HG02981 (cell line): ENCODE results near the gene GPR63.

Experiments used
- ATAC-seq: cut with Tn5 transposase; IDR thresholded peaks from one replicate; pipeline ENCODE4 v1.9.1; 2021; ENCODE audit warnings: mild to moderate bottlenecking, moderate library complexity; ENCODE audit not compliant: unreplicated experiment

The GPR63 gene, protein sequence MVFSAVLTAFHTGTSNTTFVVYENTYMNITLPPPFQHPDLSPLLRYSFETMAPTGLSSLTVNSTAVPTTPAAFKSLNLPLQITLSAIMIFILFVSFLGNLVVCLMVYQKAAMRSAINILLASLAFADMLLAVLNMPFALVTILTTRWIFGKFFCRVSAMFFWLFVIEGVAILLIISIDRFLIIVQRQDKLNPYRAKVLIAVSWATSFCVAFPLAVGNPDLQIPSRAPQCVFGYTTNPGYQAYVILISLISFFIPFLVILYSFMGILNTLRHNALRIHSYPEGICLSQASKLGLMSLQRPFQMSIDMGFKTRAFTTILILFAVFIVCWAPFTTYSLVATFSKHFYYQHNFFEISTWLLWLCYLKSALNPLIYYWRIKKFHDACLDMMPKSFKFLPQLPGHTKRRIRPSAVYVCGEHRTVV

DNA sequence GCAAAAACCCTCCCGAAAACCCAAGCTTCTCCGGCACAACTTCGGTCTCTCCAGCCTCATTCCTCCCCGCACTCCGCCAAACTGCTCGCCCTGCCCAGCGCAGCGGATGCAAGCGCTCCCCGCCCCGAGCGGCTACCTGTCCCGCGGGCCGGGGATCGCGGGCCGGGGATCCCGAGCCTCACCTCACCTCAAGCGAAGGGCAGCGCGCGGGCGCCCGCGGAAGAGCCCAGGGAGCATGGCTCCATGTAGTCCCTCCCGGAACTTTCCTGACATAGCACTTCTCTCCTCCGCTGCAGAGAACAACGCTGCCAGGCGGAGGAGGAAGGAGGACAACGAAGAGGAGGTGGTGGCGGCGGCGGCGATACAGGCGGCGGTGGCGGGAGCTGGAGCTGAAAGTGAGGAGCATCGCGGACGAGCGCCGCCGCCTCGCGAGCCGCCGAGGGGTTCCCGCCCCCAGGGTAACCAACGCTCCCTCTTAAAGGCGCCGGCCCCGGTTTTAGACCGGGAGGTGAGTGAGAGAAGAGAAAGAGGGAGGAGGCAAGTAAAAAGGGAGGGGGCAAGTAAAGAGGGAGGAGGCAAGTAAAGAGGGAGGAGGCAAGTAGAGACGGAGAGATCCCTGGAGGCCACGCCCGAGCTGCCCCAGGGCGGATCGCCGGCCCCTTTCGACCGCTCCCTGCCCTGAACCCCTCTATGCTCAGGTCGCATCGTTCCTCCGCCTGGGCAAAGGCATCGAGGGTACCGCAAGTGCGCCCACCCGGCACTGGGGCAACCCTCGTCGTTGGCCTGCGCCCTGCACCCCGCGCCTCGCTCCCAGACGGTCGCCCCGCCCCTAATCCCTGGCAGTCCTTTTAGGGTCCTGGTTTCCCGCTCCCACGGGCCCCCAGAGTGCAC lies at the start of gene GPR63:
Gene GPR63, minus strand, starts transcription at position 397 of the 891 bp plus-strand sequence. CDS start 37,746 bp downstream, outside the sequence.
- ATAC-seq: peak; percentile 87

DNA sequence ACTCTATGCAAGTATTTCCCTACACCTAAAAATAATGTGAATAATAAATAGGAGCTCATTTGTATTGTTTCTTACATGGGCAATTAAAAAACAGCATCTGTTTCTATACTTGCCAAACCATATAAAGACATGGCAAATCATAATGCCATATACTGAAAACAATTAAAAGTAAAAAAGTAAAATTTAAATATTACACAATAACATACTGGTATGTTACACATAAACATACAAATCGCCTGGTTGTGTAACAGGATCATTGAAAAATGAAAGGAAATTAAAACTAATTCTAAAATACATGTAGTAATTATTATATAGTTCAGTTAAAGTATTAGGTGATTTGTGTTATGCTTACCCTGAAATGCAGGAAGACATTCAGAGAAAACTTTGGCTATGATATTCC lies 49.2 kb upstream of the GPR63 start:
- ATAC-seq: no peak

DNA sequence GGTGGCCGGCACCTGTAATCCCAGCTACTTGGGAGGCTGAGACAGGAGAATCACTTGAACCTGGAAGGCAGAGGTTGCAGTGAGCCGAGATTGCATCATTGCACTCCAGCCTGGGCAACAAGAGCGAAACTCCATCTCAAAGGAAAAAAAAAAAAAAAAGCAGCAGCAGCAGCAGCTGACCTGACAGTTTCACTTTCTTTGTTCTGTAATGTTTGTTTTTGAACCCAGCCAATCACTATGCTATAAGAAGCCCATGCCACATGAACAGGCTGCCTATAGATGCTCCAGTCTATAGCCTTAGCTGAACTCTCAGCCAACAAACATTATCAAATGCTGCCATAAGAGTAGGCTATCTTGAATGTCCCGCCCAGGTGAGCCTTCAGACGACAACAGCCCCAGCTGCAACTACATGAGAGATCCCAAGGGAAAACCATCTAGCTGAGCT lies 47.9 kb upstream of the GPR63 start:
- ATAC-seq: peak; percentile 92

DNA sequence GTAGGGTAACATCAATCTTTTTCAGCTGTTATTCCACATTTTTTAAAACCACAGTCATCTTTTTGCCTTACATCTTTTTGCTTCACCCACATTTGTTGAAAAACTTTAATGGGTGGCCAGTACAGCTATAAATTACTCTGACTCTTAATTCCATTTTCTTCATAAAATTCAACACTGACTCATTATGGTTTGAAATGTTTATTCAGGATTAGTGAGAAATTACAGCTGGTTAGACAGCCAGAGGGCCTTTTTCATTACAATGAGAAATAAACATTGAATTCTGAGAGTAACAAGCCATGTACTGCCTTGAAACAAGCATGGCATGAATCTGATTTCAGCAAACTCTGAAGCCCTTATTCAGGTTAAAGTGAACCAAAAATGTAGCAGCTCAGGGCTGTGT lies 40.9 kb upstream of the GPR63 start:
- ATAC-seq: no peak

DNA sequence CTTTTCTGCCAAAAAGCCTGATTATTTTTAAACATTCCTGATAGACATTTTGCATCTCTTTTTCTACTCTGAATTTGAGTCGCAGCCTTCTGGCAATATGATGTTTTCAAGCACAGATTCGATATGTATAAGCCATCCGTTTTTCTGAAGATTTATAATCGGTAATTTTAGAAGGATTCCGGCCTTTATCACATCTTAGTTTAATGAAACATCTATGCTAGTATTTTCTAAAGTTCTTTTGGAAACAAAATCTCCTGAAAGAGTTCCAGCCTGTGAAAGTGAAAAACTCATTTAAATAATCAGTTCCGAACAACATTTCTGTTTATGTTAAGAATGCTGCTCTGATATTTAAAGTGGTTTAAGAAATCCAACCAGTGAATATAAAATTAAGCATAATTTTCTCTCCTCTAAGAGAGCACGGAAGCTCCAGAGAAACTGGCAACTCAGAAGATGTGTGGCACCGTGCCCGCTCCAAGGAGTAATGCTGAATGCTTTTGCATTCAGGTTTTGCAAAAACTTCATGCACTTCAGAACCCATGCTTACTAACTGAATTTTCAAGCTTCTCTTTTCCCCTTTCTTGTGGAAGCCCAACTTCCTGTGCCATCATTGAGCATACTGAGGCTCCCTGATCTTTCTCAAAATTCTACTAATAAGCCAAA lies 39.7 kb upstream of the GPR63 start:
- ATAC-seq: no peak

DNA sequence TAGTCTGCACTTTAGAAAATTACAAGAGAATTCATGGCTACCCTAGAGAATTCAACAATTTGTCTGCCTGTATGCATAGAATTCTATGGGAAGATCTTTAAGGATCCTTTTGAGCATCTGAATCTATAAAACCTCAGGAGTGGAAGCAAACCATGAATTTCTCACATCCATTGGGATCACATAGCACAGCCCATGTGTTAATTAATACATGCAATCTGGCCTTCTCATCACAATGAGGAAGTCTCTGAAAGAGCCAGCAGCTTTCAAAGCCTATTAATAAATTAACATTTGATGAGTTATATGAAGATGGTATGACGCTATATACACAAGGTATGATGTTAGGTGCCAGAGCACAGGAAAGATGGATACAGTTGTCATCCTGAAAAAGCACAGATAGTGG lies 35.7 kb upstream of the GPR63 start:
- ATAC-seq: no peak

DNA sequence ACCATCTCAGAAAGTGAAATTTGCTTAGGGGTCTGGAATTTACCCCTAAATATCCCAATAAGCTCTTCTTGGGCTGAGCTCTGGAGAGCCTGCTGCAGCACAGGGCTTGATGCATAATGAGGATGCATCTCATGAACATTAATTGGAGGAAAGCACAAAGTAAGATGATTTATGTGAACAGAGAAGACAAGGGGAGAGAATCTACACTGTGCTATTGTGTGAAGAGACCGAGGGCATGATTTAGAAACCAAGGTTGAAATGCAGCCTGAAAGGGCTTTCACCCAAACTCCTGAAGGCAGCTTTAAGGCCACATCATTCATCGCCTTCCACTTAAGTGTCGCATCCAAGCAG lies 27.8 kb upstream of the GPR63 start:
- no peak for ATAC-seq

DNA sequence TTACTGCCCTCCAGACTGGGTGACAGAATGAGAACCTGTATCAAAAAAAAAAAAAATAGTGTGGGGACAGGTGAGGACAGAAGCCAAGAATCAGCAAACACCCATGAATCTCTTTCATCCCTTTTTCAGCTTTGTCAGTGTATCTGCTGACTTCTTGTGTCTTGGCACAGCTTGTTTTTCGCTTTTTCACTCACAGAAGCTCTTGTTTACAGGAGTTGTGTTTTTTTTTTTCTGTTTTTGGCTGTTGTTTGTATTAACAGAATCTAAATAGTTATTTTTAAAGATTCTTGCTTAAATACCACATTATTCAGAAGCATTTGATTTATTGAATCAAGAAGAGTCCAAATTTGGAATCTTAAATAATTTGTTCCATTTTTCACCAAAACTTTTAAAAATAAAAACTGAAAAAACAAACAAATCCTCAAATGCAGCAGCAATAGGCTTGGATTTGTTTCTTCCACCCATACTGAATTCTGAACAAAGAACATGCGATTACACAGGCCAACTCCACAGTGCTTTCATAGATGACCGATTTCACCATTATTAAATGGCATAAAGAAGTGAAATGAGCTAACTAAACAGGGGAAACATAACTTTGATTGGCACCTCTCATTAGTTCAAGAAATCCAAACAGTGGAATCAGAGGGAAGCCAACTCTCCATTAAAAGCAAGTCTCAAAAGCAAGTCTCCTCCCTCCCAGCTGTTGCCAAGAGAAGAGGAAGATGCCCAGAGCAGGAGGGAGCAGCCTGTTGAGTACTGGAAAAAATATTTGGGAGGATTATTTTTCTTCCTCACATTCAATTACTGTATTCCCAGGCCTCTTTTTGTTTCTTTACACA lies 27.2 kb upstream of the GPR63 start:
- ATAC-seq: no peak

DNA sequence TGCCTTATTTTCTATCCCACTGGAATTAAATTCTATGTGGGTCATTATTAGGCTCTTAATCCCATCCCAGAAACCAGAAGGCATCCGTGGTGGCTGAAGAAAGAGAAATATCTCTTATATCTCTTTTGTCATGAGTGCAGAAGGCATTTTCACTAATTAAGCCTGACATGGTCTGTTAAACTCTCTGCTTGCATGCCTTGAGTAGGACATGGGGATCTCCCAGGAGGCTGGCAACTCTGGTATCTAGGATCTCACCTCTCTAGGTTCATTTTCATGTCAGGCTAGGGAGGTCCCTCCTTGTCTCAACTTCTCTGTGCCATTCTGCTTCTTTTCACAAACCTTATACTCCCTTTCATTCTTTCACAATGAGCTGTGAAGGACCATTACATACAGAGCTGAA lies 25.3 kb upstream of the GPR63 start:
- ATAC-seq: no peak

DNA sequence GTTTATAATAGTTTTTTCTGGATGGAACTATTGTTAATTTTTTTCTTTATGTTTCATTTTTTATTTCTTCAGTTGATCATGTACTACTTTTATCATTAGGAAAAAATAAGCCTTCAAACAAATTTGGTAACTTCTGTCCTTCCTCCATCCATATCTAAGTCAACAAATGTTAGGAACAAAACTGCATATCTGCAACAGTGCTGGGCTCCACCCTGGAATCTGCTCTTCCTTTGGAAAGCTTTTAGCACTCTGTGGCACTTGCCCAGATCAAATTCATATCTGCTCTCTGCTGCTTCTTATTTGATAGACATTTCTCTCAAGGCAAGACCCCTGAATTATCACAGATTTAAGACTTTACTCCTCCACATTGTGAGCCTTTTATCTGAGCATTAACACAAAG lies 24.3 kb upstream of the GPR63 start:
- no peak for ATAC-seq

DNA sequence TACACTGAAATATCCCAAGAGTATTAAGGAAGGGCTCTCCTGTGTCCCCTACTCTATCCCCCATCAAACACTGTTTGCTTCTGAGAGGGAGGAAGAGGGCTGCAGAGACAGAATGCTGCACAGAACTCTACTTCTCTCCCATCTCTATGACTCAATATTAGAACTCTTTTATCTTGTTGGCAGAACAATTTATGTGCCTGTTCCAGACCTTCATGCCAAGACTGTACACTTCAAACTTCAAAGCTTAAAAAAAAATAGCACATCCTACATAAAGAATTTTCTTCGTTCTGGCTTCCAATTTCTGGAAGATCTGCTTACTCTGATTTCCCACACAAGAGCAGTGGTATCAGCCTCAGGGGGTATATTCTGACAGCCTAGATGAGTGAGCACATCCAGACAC lies 19.6 kb upstream of the GPR63 start:
- no peak for ATAC-seq

DNA sequence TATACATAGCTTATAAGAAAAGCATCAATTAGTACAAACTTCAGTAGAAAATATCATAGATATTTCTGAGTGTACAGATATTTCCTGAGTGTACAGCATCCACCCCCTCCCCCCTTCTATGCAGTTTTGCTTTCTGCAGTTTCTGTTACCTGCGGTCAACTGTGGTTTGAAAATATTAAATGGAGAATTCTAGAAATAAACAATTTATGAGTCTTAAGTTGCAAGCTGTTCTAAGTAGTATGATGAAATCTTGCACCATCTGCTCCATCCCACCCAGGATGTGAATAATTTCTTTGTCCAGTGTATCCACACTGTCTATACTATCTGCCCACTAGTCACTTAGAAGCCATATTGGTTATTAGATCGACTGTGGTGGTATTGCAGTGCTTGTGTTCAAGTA lies 15.8 kb upstream of the GPR63 start:
- ATAC-seq: no peak

DNA sequence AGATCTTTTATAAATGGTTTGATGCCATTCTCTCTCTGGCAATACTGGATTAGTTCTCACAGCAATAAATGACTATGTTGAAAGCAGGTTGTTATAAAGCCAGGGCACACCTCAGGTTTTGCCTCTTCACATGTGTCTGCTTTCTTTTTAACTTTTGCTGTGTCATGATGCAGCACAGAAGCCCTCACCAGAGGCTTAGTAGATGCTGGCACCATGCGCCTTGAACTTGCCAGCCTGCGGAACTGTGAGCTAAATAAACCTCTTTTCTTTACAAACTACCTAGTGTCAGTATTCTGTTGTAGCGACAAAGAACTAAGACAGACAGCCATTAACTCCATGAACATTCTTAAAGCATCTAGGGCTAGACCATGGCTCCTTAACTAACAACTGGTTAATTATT lies 15.3 kb upstream of the GPR63 start:
- no peak for ATAC-seq

DNA sequence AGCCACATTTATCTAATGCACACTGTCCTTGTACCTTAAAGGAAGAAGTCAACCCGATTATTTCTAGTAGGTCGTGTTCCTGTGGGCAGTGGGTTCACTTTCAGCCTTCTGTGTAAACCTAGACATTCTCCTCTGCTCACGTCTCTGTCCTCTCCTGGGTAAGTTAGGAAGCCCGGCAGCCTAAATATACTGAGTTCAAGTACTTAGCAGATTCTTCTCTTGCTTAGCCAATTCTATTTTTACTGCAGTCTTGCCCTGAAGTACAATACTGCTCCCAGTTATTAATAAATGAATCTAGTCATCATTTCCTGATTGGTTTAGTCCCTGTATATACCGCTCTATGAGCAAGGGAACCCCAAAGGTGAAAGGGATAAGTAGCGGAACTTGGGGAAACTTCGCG lies 14.6 kb upstream of the GPR63 start:
- no peak for ATAC-seq

DNA sequence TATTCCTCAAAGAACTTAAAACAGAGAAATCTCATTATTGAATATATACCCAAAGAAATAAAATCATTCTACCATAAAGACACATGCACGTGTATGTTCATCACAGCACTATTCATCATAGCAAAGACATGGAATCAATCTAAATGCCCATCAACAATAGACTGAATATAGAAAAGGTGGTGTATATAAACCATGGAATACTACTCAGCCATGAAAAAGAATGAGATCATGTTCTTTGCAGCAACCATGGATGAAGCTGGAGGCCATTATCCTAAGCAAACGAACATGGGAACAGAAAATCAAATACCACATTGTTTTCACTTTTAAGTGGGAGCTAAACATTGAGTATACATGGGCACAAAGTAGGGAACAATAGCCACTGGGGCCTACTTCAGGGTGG lies 12.3 kb upstream of the GPR63 start:
- ATAC-seq: no peak

DNA sequence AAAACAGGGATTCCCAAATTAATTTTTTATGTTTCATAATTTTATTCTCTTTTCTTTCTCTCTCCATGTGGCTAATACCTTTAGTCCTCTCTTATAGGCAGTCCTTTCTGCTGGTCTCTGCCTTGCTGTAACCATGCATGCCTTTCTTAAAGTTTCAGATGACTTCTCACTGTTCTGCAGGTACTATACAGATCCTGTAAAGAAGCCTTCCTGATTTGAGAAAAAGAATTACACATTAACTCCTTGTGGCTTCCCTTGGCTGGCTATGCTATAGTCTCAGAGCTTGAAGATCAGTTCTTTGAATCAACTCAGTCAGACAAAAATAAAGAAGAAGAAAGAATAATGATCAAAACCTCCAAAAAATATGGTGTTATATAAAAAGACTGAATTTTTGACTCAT lies 7.3 kb upstream of the GPR63 start:
- ATAC-seq: peak; percentile 88

DNA sequence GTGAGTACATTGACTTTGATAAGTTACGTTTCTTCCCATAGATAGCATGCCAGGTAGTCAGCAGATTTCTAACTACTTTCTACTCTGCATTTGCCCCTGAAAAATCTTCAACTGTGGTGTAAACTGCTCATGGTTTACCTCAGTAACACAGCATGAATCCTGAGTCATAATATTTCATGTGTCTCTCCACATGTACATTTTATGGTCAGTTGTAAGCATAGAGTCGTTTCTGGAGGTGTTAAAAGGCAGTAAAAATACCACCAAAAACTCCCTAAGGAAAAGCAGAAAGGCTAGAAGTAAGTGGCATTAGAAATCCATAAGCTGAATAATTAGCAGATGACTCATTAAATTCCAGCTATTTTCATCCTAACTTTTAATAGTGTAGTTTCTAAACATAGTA lies 4.1 kb upstream of the GPR63 start:
- ATAC-seq: no peak

DNA sequence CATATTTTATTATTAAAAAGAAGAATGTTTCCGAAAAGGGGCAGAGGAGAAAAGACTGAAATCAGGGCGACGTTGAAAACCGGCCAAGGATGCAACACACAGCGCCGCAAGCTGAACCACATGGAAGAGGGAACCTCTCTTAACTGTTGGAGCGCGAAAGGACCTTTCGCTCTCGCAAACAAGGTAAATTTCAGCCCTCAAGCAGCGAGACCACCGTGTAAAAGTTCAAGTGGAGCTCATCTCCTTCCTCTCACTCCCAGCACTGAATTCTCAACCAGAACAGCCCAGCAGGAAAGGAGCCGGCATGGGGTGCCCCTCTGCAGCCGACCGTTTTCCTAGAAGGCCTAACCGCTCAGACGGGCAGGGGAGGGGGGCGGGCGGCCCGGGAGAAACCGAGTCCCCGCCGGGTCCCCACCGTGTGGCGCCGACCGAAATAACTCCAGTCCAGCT lies 621 bp downstream of the GPR63 start:
- ATAC-seq: peak; percentile 9

DNA sequence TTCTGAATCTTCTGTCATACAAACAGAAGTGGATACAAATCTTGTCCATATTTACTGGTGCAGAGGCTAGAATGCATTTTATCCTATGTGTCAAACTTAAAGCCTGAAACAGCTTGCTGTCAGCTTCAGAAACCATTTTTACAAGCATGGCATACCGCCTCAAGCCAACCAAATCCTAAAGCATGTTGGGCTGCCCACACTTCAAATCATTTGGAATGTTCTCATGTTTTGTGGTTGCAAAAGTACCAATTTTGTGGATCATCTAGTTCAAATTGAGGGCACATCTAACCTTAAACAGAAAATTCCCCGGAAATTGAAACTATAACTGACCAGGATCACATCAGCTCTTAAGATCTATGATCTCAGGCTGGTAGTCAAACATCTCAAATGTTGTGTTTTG lies 3.2 kb downstream of the GPR63 start:
- ATAC-seq: no peak

DNA sequence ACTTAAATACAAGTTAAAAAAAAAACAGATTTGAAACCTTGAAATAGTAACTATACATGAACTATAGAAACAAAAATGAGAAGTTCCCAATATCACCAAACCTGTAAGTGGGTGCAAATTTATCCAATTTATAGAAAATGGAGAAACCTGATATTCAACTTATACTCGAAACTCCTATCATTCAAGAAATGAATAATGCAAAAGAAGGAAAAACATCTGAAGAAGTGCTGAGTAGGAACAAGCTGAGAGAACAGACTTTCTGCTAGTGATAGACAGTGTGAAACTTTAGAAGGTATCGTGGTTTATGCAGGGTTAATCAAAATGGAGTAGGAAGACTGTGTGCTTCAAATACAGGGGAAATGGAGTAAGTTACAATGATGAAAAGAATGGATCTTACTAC lies 4.5 kb downstream of the GPR63 start:
- no peak for ATAC-seq

DNA sequence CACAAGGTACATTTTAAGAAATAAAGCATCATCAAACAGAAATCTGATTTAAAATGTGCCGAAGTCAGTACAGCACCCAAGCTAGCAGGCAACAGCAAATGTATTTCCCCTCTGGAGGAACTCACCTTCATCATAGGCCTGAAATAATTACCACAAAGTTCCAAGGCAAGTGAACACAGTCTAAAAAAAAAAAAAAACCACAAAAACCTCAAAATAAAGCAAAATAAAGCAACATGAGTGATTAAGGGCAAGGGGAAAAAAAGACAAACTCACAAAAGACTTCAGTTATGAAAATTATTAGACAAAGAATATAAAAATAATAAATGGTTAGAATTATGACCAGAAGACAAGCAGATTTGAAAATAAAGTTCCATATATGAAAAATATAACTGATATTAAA lies 10.4 kb downstream of the GPR63 start:
- ATAC-seq: no peak
